Activated CD4-positive, CD25-positive, alpha-beta regulatory T cell (primary cell): ENCODE data around the gene SORCS3.

ENCODE experiments used
- DNase-seq, 4 experiments: peaks; one replicate each; lab custom pipeline; 2025; lab: John Stamatoyannopoulos, UW

SORCS3 gene

GRCh38 chr10:104844073-104844472 lies 203.0 kb downstream of the SORCS3 start:
- no peak for DNase-seq

DNA sequence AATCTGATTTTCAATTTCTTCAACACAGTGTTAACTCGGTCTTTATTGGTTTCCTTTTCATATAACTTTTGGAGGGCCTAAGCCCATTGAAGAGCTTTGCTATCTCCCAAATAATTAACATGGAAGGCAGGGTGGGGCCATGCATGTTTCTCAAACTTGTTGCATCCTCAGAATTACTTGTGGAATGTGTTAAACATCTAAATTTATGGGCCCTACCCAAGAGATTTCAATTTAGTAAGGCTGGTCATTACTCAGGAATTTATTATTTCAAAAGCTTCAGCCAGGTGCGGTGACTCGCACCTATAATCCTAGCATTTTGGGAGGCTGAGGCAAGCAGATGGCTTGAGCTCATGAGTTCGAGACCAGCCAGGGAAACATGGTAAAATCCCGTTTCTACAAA lies 208.9 kb downstream of the SORCS3 start:
- DNase-seq: no peak

DNA sequence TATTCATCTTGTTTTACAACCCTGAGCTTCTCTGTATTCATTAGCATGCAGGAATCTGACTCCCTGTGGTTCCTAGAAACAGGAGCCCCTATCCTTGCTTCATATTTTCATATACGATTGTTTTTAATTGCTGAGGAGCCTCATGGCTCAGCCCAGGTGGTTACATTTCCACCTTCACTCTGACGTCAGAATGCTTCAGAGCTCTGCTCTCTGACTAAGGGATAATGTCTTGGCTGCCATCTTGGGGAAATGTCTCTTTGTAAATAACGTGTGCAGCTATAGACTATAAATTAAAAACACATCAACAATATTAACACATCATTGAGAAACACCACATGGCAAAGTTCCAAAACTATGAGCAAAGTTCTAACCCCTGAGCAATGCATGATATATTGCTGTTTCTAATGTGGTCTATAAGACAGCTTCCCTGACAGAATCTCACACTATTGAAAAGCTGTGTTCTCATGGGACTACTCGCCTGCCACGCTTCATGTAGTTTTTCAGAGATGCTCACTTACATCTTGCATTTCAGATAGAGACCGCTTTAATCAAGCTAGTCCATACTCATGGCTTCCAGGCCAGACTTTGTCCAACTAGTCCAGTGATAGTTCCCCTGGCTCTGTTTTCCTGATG lies 227.0 kb downstream of the SORCS3 start:
- DNase-seq: no peak

DNA sequence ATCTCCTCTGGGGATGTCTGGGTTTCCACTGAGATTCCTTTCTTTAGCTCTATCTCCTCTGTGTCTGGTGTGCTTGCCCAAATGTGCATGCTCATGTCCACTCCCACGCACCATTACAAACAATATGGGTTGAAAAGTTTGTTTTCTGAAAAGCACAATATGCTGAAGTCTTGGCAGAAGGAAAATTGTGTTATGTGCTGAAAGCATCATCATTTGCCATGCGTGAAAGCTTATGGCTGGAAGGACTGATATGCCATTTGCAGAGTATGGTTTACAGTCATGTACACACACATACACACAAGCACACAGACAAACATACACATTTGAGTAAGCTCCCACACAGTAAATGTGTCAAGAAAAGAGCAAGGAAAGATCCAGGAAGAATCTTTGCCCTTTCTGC lies 231.6 kb downstream of the SORCS3 start:
- no peak for DNase-seq

DNA sequence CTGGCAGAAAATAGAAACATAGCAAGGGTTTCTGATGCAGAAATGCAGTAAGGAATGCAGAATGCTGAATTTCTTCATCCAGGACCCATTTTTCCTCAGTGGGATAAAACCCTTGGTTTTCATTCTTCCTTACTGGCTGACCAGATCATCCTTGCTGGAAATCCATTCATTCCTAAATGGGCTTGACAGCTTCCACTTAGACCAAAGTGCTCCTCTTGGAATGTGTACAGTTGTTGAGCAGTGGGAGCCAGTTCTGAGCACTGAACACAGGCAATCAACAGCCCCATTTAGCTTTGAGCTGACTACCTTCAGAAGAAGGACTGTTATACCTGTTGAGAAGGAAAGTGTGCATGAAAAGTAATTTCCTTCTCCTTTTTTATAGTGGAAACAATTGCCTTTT lies 232.1 kb downstream of the SORCS3 start:
- DNase-seq: no peak

GRCh38 chr10:104875561-104875960 lies 234.5 kb downstream of the SORCS3 start:
- no peak for DNase-seq

DNA sequence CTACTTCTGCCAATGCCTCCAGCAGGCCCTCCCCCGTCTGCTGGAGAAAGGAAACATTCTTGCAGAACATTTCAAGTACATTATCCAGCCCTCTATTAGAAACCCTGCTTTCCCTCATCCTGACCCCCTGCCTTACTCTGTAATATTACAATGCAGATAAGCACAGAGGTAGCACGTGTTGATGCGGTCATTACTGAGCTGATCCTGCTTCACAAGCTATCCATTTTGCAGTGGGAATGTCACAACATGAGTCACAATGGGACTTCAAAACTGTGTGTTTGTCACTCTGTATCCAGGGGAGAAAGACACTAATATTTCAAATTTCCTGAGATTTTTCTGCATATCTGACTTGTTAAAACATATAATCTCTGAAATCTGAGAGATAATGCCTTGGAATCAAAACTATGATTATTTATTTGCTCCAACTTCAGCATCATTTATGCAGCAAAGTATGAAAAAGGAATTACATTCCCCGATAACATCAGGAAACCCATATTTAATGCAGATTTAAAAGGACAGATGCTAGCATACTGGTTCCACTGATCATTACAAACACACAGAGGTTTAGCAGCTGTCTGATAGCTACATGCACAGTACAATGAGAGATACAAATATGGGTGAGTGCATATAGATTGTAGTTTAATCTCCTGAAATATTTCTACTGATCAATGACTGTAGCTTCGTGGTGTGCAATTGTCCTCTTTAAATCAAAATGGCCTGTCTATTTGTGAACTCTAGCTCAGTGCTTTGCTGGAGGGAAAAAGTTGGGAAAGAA lies 239.7 kb downstream of the SORCS3 start:
- no peak for DNase-seq

GRCh38 chr10:104881740-104882139 lies 240.7 kb downstream of the SORCS3 start:
- DNase-seq: no peak

GRCh38 chr10:104892879-104893617 lies 252.0 kb downstream of the SORCS3 start:
- no peak for DNase-seq

DNA sequence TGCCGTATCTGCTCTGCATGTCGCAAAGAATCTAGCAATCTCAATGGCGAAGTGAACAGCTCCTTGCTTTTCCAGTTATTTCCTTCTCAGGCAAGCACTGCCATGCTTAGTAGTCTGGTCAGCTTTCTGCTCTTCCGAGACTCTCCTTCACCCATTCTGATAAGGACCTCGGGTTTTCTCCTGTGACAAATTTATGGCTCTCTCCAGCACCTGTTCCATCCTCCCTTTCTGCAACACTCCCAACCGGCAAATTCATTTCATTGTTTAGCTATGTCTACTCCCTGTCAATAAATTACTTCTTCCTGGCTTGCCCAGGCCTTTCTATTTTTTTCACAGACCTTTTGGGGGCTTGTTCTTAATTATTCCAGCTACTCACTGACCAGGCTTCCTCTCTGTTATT lies 252.6 kb downstream of the SORCS3 start:
- no peak for DNase-seq

- DNase-seq: no peak
Observed at GRCh38 chr10:104894681-104895080, 253.6 kb downstream of the SORCS3 start.

- no peak for DNase-seq
Observed at GRCh38 chr10:104895541-104895940, 254.5 kb downstream of the SORCS3 start.

GRCh38 chr10:104895981-104896380 lies 254.9 kb downstream of the SORCS3 start:
- DNase-seq: no peak

DNA sequence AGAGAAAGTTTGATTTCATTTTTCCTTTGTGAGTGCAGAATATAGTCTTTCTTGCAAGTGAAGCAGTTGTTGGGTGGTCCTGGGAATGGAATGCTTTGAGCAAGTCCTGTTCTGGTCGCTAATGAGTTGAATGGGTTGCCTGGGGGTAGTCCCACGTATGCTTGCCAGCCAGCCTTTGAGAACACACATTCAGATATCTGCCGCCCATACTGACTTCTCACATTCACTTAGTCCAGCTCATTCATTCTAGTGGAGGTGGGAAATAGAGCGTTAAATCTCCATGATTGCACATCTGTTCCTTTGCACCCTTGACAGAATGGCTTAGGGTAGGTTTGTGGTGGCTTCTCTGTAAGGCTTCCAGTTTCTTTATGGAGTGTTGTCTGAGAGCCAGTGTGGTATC lies 256.6 kb downstream of the SORCS3 start:
- DNase-seq: no peak

DNA sequence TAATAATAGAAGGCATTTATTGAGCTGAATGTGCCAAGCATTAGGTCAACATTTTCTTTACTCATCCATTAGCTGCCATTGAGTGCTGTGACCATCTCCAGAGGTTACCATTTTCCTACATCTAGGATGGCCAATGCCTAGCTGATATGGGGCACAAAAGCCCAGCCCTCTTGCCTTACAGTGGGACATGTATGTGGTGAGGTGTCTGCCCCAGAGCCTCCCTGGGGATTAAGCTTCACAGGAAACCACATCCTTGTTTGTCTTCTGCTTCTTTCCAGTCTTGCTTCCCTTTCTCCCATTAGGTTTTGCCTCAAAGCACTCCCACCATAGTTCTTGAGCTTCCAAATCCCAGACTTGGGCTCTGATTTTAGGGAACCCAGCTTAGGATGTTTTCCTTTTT lies 258.7 kb downstream of the SORCS3 start:
- DNase-seq: no peak

- no peak for DNase-seq
Observed at GRCh38 chr10:104903433-104903832, 262.3 kb downstream of the SORCS3 start.

- DNase-seq: no peak
Observed at GRCh38 chr10:104904753-104905323, 263.7 kb downstream of the SORCS3 start.

DNA sequence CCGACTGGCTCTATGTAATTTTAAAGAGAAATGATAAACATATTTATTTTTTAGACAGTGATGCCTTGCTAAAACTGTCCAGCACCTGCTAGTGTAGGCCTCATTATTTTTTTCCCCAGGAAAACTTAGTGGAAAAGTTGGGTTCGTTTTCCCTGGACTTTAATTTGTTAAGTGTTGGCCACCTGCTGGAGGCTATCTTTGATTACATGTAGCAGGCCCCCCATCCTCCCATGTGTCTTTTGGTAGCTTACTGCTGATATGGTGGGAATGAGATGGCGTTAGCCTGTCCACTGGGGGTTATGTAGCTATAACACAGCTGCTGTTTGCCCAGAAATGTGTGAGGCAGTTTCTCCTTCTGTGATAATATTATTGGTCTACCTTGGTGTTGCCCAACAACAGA lies 265.0 kb downstream of the SORCS3 start:
- DNase-seq: no peak

DNA sequence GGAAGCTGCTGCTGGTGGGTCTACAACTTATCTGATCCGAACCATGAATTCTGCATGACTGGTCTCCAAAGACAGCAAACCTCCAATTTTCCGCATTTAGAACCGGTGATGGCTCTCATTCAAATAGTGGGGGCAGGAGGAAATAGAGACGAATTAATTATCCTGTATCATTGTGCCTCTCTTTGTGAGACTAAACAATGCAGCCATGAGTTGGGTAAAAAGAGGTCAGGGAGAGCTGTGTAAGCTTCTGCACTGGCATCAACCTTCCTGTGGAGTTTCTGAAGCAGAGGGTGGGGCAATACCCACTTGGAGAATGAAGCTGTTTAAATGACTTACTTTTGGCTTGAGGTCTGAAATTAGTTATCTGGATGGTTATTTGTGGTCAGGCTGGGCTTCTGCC lies 266.4 kb downstream of the SORCS3 start:
- no peak for DNase-seq

DNA sequence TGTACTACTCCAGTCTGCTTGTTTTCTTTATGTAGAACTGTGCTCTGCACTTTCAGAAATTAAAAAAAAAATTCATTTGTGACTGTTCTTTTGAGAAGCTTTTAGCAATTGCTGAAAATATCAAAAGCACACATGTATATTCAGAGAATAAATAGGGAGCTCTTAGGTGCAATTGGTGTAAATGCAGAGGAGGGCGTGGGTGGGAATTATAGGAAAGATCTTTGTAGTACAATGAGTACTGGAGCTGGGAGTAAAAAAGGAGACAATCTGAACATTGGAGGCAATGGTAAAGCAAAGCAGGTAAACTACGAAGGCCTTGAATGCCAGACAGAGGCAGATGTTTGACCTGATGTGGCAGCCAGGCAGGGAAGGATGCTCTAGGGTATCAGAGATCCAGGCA lies 267.5 kb downstream of the SORCS3 start:
- no peak for DNase-seq

DNA sequence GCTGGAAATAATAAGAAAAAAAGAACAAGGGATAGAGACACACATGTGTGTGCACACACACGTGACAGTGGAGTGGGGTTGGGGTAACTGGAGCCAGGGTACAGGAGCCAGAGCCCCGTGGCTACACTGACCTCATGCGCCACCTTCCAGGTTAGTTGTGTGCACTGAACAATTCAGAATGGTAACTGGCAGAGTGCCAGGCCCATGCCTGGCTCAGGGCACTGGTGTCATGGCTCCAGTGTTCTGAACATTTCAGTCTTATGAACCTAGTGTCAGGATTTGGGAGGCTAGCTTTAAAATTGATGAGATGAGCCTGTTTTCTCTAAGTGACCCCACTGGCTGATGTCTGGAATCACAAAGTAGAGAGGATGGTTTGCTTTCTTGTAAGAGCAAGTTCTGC lies 269.6 kb downstream of the SORCS3 start:
- no peak for DNase-seq

DNA sequence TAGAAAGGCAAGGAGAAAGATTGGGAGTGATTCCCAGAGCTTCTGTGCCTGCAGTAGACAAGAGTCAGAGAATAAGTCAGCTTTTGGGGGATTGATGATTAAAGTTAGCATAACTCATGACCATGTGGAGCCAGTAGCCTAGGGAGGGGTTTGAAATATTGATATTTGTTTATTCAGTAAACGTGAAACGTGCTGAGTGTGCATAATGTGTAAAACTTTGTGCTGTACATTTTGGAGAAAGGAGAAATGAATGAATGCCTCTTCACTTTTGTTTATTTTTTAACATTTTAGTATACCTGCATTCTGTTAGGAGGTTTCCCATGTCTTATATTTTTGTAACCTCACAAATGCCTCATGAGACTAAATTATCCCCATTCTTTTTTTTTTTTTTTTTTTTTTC lies 272.3 kb downstream of the SORCS3 start:
- no peak for DNase-seq

GRCh38 chr10:104920476-104920875 lies 279.4 kb downstream of the SORCS3 start:
- DNase-seq: no peak
